GM12875 (cell line): ENCODE data around the gene TOR4A.

ENCODE experiments used
- H3K4me3 ChIP-seq: one replicate; pipeline ENCODE4 v1.5.1; 2011; ENCODE audit warnings: low read depth, low read length, control low read depth
- CTCF ChIP-seq: IDR thresholded peaks from 2 replicates; pipeline ENCODE4 v1.5.1; 2011; ENCODE audit warnings: low read depth, mild to moderate bottlenecking, control low read depth, inconsistent platforms, low read length, moderate library complexity, borderline replicate concordance; ENCODE audit not compliant: insufficient read depth

TOR4A gene

GRCh38 chr9:137317718-137318511 is 40.4 kb downstream of the TOR4A start:
- TF ChIP-seq CTCF: no peak
- no peak overlapping the region for H3K4me3 ChIP-seq

- no peak for TF ChIP-seq CTCF
- H3K4me3 ChIP-seq: no peak overlapping the region
Measured at GRCh38 chr9:137318602-137319001, 41.1 kb downstream of the TOR4A start.

GRCh38 chr9:137319011-137319738 is 41.6 kb downstream of the TOR4A start:
- H3K4me3 ChIP-seq: no peak overlapping the region
- no peak for TF ChIP-seq CTCF

GRCh38 chr9:137319739-137320551 is 42.4 kb downstream of the TOR4A start:
- no peak overlapping the region for H3K4me3 ChIP-seq
- TF ChIP-seq CTCF: no peak

GRCh38 chr9:137320555-137321384 is 43.2 kb downstream of the TOR4A start:
- H3K4me3 ChIP-seq: no peak overlapping the region
- no peak for TF ChIP-seq CTCF

GRCh38 chr9:137321726-137322361 is 44.3 kb downstream of the TOR4A start:
- TF ChIP-seq CTCF: no peak
- no peak overlapping the region for H3K4me3 ChIP-seq
